OCI-LY3 (cell line): Measurements from ENCODE around the gene ZNF618.

Source experiments
- EZH2phosphoT487 ChIP-seq: fragments of 200-600 bp; shearing (Covaris generic); IDR thresholded peaks from 2 replicates; pipeline ENCODE4 v1.6.1; 2018; ENCODE audit warnings: antibody characterized with exemption, mixed run types, low read depth
- TF ChIP-seq, protein P1 (sequence below): fragments of 200-600, 300-600 bp; sonication (generic); IDR thresholded peaks from 2 replicates; pipeline ENCODE4 v1.5.1; 2014; ENCODE audit warnings: antibody characterized with exemption, low read length, low read depth

DNA sequence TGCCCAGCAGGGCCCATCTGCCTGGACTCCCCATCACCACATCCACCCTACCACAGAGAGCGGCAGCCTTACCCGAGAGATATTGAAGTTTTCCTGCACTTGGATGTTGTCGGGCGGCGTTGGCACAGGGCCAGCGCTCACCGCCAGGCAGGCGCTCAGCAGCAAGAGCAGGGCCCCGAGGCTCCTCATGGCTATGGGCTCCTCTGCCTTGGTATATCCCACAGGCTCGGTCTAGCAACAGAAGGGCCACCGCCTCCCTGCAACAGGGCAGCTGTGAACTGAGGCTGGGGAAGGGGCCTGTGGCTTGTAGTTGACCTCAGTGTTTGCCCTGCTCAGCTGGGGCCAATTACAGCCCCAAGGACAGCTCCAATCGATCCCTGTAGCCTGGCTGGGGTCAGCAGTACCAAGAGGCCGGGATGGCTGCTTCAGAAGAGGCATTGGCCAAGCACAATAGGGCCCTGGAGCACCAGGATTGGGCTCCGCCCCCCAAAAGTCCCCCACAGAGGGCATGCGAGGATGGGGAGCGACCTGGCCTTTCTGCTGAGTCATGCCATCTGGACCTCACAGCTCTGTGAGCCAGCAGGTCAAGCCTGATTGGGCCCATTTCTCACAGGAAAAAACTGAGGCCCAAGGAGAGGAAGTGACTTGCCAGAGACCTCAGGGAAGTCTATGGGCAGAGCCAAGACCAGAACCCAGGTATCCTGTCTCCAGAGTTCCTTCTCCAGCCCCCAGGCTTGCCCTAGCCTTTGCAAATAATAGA is 202.1 kb downstream of the ZNF618 start, which contains the start of gene AMBP:
- TF ChIP-seq, protein P1, sequence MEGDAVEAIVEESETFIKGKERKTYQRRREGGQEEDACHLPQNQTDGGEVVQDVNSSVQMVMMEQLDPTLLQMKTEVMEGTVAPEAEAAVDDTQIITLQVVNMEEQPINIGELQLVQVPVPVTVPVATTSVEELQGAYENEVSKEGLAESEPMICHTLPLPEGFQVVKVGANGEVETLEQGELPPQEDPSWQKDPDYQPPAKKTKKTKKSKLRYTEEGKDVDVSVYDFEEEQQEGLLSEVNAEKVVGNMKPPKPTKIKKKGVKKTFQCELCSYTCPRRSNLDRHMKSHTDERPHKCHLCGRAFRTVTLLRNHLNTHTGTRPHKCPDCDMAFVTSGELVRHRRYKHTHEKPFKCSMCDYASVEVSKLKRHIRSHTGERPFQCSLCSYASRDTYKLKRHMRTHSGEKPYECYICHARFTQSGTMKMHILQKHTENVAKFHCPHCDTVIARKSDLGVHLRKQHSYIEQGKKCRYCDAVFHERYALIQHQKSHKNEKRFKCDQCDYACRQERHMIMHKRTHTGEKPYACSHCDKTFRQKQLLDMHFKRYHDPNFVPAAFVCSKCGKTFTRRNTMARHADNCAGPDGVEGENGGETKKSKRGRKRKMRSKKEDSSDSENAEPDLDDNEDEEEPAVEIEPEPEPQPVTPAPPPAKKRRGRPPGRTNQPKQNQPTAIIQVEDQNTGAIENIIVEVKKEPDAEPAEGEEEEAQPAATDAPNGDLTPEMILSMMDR = no peak
- no peak for TF ChIP-seq EZH2phosphoT487
